Left renal cortex interstitium (tissue), 4 donors: ENCODE data around the gene RPS6KA2. TPM values are rescaled to one million over a fixed set of nuclear protein-coding genes. Genes with fewer than 3 reads are reported as not detected.
"Not testable (repeated sequence)": the region's sequence is repeated elsewhere in the genome, so short reads cannot be mapped to it uniquely, and the experiment has no call there.

Source experiments
- DNase-seq, 4 donors: peaks; one replicate each; pipeline ENCODE4 v3.0.0-alpha.2; 2013; ENCODE audit warnings: low read depth in 4 of 4, low spot score in 2 of 4, missing footprints in 1 of 4
- polyA plus RNA-seq, 4 donors: library from polyadenylated mRNA; unstranded; fragments of 120-200 nt; gene quantifications; one replicate each; pipeline ENCODE4 v1.2.1, GENCODE V29; 2013; ENCODE audit not compliant: insufficient read length in 4 of 4

The RPS6KA2 gene
- polyA plus RNA-seq, 4 donors = 25.2 to 30.5 (median 29.9) TPM

DNA sequence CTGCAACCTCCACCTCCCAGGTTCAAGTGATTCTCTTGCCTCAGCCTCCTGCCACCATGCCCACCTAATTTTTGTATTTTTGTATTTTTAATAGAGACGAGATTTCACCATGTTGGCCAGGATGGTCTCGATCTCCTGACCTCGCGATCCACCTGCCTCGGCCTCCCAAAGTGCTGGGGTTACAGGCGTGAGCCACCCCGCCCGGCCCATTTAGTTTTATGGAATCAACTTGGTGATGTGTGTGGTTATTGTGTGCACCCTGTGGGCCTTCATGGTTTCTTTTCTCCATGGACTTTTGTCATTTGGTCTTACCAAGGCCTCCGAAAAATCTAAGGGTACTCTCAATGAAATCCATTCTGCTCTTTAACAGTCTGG lies 88.1 kb downstream of the RPS6KA2 start:
- DNase-seq = not testable (repeated sequence)

- DNase-seq = no peak
These were observed 88.6 kb downstream of the RPS6KA2 start for GRCh38 chr6:166538297-166539010.

- DNase-seq = no peak
These were observed 92.2 kb downstream of the RPS6KA2 start for GRCh38 chr6:166534658-166535406.

DNA sequence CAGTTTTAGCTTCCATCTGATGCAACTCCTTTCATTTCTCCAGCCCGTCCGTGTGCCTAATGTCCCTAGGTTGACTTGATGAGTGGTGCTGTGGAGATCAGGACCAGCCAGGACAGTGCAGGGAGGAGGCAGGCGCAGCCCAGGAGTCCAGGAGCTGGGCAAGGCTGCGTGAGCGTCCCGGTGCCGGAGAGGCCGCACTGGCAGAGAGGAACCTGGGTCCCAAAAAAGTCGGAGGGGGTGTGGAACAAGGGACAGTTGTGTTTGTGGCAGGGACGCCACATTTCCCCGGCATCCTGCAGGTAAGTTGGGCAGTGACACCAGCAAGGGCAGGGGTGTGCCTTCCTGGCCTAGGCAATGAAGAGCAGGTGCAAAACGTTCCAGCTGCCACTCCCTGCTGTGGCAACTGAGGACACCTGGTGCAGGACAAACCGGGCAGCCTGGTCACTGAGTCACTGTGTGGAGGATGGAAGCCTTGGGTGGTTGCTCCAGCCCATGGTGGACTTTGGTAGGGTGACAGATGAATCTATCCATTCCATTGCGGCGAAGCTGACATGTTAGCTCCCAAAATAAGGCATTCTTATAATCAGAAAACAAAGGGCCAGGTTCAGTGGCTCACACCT lies 93.7 kb downstream of the RPS6KA2 start:
- no peak for DNase-seq

DNA sequence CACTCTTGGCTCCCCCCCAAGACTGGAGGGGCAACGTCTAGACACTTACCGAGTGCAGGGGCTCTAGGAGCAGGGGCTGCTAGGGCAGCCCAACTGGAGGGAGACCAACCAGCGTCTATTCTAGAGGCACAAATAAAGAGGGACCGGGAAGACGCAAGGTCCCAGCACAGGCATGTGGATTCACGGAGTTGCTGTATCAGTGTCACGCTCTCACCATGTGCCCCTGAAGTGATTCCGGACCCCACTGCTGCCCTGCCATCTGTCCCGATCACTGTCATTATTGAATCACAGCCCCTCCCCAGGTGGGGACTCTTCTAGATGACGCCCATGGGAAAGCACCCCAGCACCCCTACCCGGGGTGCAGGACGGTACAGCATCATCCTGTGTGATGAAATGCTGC lies 94.7 kb downstream of the RPS6KA2 start:
- no peak for DNase-seq

GRCh38 chr6:166530211-166531095 lies 96.6 kb downstream of the RPS6KA2 start:
- no peak for DNase-seq

GRCh38 chr6:166529586-166529985 lies 97.5 kb downstream of the RPS6KA2 start:
- DNase-seq = no peak

GRCh38 chr6:166529058-166529457 lies 98.0 kb downstream of the RPS6KA2 start:
- DNase-seq = not testable (repeated sequence)

- DNase-seq = no peak
These were observed 99.2 kb downstream of the RPS6KA2 start for GRCh38 chr6:166527849-166528248.

GRCh38 chr6:166526937-166527336 lies 100.1 kb downstream of the RPS6KA2 start:
- DNase-seq = no peak

- no peak for DNase-seq
These were observed 101.5 kb downstream of the RPS6KA2 start for GRCh38 chr6:166525567-166525966.

GRCh38 chr6:166523782-166524559 lies 103.1 kb downstream of the RPS6KA2 start:
- DNase-seq = no peak

- DNase-seq = no peak
These were observed 105.9 kb downstream of the RPS6KA2 start for GRCh38 chr6:166520905-166521834.

DNA sequence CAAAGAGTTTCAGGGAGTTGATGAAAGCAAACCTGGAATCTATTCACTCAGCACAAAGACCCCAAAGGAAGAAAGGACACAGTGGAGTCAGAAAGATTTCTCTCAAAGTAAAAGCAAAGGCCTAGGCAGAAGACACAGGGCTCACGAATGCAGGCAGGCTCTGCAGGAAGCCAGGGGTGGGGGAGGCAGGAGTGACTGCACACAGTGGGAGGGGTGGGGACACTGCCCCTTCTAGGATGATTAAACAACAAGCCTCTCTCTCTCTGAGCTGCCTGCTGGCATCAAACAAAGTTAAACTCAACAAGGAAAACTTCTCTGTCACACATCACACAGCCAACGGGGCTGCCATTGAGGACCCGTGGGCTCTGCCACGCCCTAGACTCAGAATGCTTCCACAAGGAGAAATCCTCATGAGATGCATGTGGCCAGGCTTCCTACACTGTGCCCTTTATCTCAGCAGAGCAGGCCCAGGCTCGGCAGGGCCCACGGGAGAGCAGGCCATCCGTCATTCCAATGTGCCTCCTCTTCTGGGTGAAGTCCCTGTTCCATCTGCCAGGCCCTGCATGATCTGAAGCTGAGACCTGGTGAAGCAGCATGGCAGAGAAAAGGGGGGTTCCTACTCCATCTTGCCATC lies 110.7 kb downstream of the RPS6KA2 start:
- no peak for DNase-seq

- no peak for DNase-seq
These were observed 111.8 kb downstream of the RPS6KA2 start for GRCh38 chr6:166515072-166515810.

GRCh38 chr6:166514196-166514595 lies 112.9 kb downstream of the RPS6KA2 start:
- no peak for DNase-seq

DNA sequence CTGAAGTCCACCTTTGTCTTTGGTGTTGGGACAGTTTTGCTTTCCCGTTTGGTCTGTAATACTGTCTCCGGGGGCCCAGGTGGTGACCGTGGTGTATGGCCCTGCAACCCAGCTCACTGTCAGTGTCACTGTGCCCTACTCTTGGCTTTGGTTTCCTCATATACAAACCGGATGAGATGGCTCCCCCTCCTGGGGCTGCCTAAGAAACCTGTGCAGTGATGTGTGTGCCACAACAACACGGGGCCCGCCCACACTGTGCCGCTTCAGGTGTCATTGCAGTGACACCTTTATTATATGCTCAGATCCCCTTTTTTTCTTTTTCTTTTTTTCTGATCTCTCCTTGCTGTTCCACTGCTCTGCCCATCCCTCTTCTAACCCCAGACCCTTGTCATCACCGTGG lies 114.5 kb downstream of the RPS6KA2 start:
- no peak for DNase-seq

- no peak for DNase-seq
These were observed 115.7 kb downstream of the RPS6KA2 start for GRCh38 chr6:166511316-166511715.
